ENCODE results near the gene ENO4. TPM values are rescaled to one million over a fixed set of nuclear protein-coding genes. Genes with fewer than 3 reads are reported as not detected.

Gene ENO4
- total RNA-seq, 2 experiments from 2014 or later: not detected

GRCh38 chr10:116836083-116836482 is 13.2 kb upstream of the ENO4 start:
- H3K27me3 Mint-ChIP-seq: peaks cover 12% of the 10 kb centered on the region
- H3K9me3 Mint-ChIP-seq (ENCODE audit: low read depth): no peaks in the 10 kb centered on the region
- ATAC-seq (no peak), DNase-seq (no peak)
- H3K27ac Mint-ChIP-seq: no peak overlapping the region
- H3K4me1 Mint-ChIP-seq: no peaks in the 10 kb centered on the region
- CTCF ChIA-PET: no interaction called here
- no peak overlapping the region for H3K4me3 Mint-ChIP-seq
- H3K36me3 Mint-ChIP-seq: no peaks in the 10 kb centered on the region

GRCh38 chr10:116836902-116837523 is 12.3 kb upstream of the ENO4 start:
- DNase-seq: no peak
- Mint-ChIP-seq H3K27ac (no peak overlapping the region), H3K4me3 (no peak overlapping the region), H3K9me3 (ENCODE audit: low read depth) (no peaks in the 10 kb centered on the region), H3K27me3 (peaks cover 13% of the 10 kb centered on the region), H3K4me1 (no peaks in the 10 kb centered on the region), H3K36me3 (no peaks in the 10 kb centered on the region)
- CTCF ChIA-PET: interaction anchor here (1.2 kb wide), 1 partner anchor 49 kb away, joined by 4 read pairs; no protein-coding TSS in a partner anchor
- no peak for ATAC-seq

- H3K27me3 Mint-ChIP-seq: peaks cover 13% of the 10 kb centered on the region
- H3K4me1 Mint-ChIP-seq: no peaks in the 10 kb centered on the region
- DNase-seq (no peak), ATAC-seq (no peak)
- CTCF ChIA-PET: interaction anchor here (1.2 kb wide), 1 partner anchor 50 kb away, joined by 4 read pairs; no protein-coding TSS in a partner anchor
- no peak overlapping the region for H3K27ac Mint-ChIP-seq
- no peak overlapping the region for H3K4me3 Mint-ChIP-seq
- no peaks in the 10 kb centered on the region for H3K9me3 Mint-ChIP-seq (ENCODE audit: low read depth)
- H3K36me3 Mint-ChIP-seq: no peaks in the 10 kb centered on the region
Measured at GRCh38 chr10:116838143-116838725, 11.1 kb upstream of the ENO4 start.

GRCh38 chr10:116840389-116841075 is 8.8 kb upstream of the ENO4 start:
- Mint-ChIP-seq H3K4me1 (no peaks in the 10 kb centered on the region), H3K36me3 (no peaks in the 10 kb centered on the region), H3K4me3 (no peak overlapping the region), H3K27ac (no peak overlapping the region), H3K27me3 (peaks cover 13% of the 10 kb centered on the region), H3K9me3 (ENCODE audit: low read depth) (no peaks in the 10 kb centered on the region)
- ATAC-seq (no peak), DNase-seq (no peak)
- CTCF ChIA-PET: no interaction called here

- Mint-ChIP-seq H3K27me3 (peaks cover 40% of the 10 kb centered on the region), H3K9me3 (ENCODE audit: low read depth) (no peaks in the 10 kb centered on the region), H3K36me3 (no peaks in the 10 kb centered on the region), H3K27ac (no peak overlapping the region), H3K4me1 (no peaks in the 10 kb centered on the region), H3K4me3 (no peak overlapping the region)
- CTCF ChIA-PET: no interaction called here
- ATAC-seq (no peak), DNase-seq (no peak)
Measured at GRCh38 chr10:116845823-116846222, 3.5 kb upstream of the ENO4 start.

GRCh38 chr10:116848032-116848943 is 1.0 kb upstream of the ENO4 start:
- ATAC-seq (no peak), DNase-seq (no peak)
- peaks cover 42% of the 10 kb centered on the region for H3K27me3 Mint-ChIP-seq
- no peak overlapping the region for H3K4me3 Mint-ChIP-seq
- no peak overlapping the region for H3K27ac Mint-ChIP-seq
- no peaks in the 10 kb centered on the region for H3K4me1 Mint-ChIP-seq
- CTCF ChIA-PET: interaction anchor here (0.8 kb wide), 1 partner anchor 327 kb away, joined by 4 read pairs; no protein-coding TSS in a partner anchor
- H3K36me3 Mint-ChIP-seq: no peaks in the 10 kb centered on the region
- H3K9me3 Mint-ChIP-seq (ENCODE audit: low read depth): no peaks in the 10 kb centered on the region

GRCh38 chr10:116848944-116849247 is 403 bp upstream of the ENO4 start:
- DNase-seq (no peak), ATAC-seq (no peak)
- no peak overlapping the region for H3K4me3 Mint-ChIP-seq
- H3K4me1 Mint-ChIP-seq: no peaks in the 10 kb centered on the region
- no peaks in the 10 kb centered on the region for H3K9me3 Mint-ChIP-seq (ENCODE audit: low read depth)
- H3K27ac Mint-ChIP-seq: no peak overlapping the region
- CTCF ChIA-PET: interaction anchor here (0.8 kb wide), 1 partner anchor 326 kb away, joined by 4 read pairs; no protein-coding TSS in a partner anchor
- peaks cover 42% of the 10 kb centered on the region for H3K27me3 Mint-ChIP-seq
- no peaks in the 10 kb centered on the region for H3K36me3 Mint-ChIP-seq

- H3K27ac Mint-ChIP-seq: no peak overlapping the region
- H3K9me3 Mint-ChIP-seq (ENCODE audit: low read depth): no peaks in the 10 kb centered on the region
- H3K4me3 Mint-ChIP-seq: no peak overlapping the region
- ATAC-seq (no peak), DNase-seq (no peak)
- H3K27me3 Mint-ChIP-seq: peaks cover 42% of the 10 kb centered on the region
- no peaks in the 10 kb centered on the region for H3K4me1 Mint-ChIP-seq
- CTCF ChIA-PET: no interaction called here
- no peaks in the 10 kb centered on the region for H3K36me3 Mint-ChIP-seq
Measured at GRCh38 chr10:116850058-116850611, 836 bp downstream of the ENO4 start.

- Mint-ChIP-seq H3K9me3 (ENCODE audit: low read depth) (no peaks in the 10 kb centered on the region), H3K27me3 (peaks cover 35% of the 10 kb centered on the region), H3K27ac (no peak overlapping the region), H3K4me1 (no peaks in the 10 kb centered on the region), H3K4me3 (no peak overlapping the region), H3K36me3 (no peaks in the 10 kb centered on the region)
- ATAC-seq (no peak), DNase-seq (no peak)
- CTCF ChIA-PET: no interaction called here
Measured at GRCh38 chr10:116852246-116852645, 2.9 kb downstream of the ENO4 start.

- CTCF ChIA-PET: no interaction called here
- ATAC-seq (no peak), DNase-seq (no peak)
- Mint-ChIP-seq H3K27me3 (peaks cover 25% of the 10 kb centered on the region), H3K4me1 (no peaks in the 10 kb centered on the region), H3K27ac (no peak overlapping the region), H3K36me3 (no peaks in the 10 kb centered on the region), H3K4me3 (no peak overlapping the region), H3K9me3 (ENCODE audit: low read depth) (peaks cover 2% of the 10 kb centered on the region)
Measured at GRCh38 chr10:116853287-116853686, 4.0 kb downstream of the ENO4 start.

GRCh38 chr10:116853701-116854100 is 4.4 kb downstream of the ENO4 start:
- H3K9me3 Mint-ChIP-seq (ENCODE audit: low read depth): peaks cover 2% of the 10 kb centered on the region
- no peak overlapping the region for H3K27ac Mint-ChIP-seq
- H3K4me1 Mint-ChIP-seq: no peaks in the 10 kb centered on the region
- H3K36me3 Mint-ChIP-seq: no peaks in the 10 kb centered on the region
- ATAC-seq: no peak
- peaks cover 21% of the 10 kb centered on the region for H3K27me3 Mint-ChIP-seq
- CTCF ChIA-PET: no interaction called here
- H3K4me3 Mint-ChIP-seq: no peak overlapping the region
- no peak for DNase-seq

GRCh38 chr10:116857156-116857555 is 7.9 kb downstream of the ENO4 start:
- Mint-ChIP-seq H3K4me3 (no peak overlapping the region), H3K36me3 (no peaks in the 10 kb centered on the region), H3K4me1 (no peaks in the 10 kb centered on the region), H3K27me3 (no peaks in the 10 kb centered on the region), H3K27ac (no peak overlapping the region), H3K9me3 (ENCODE audit: low read depth) (peaks cover 6% of the 10 kb centered on the region)
- ATAC-seq (no peak), DNase-seq (no peak)
- CTCF ChIA-PET: no interaction called here

- H3K27ac Mint-ChIP-seq: no peak overlapping the region
- DNase-seq (no peak), ATAC-seq (no peak)
- H3K4me3 Mint-ChIP-seq: no peak overlapping the region
- peaks cover 6% of the 10 kb centered on the region for H3K9me3 Mint-ChIP-seq (ENCODE audit: low read depth)
- CTCF ChIA-PET: no interaction called here
- no peaks in the 10 kb centered on the region for H3K4me1 Mint-ChIP-seq
- no peaks in the 10 kb centered on the region for H3K27me3 Mint-ChIP-seq
- H3K36me3 Mint-ChIP-seq: no peaks in the 10 kb centered on the region
Measured at GRCh38 chr10:116861796-116862195, 12.5 kb downstream of the ENO4 start.

Data from activated CD8-positive, alpha-beta memory T cell treated with anti-CD3 and anti-CD28 coated beads, Interleukin-2, amount 10 ng/mL, durations not matched to agents 7 days and 5 days (primary cell).